Naive thymus-derived CD4-positive, alpha-beta T cell (primary cell): ENCODE results near the gene IQCK. TPM values are rescaled to one million over a fixed set of nuclear protein-coding genes. Genes with fewer than 3 reads are reported as not detected.

Experiments used
- ATAC-seq: fragments of 150-1000 bp; cut with Tn5 transposase; 2 replicates; pipeline ENCODE4 v1.10.0; 2021; ENCODE audit warnings: mild to moderate bottlenecking, moderate library complexity
- CTCF ChIA-PET: fragments of 350-600 bp; sonication (Branson Sonifier 250); formaldehyde crosslinking; loops from one replicate; lab custom pipeline; 2021; ENCODE audit warnings: antibody characterized with exemption; lab: Charles Lee
- POLR2A ChIA-PET: fragments of 350-600 bp; sonication (Branson Sonifier 250); formaldehyde crosslinking; loops from one replicate; lab custom pipeline; 2021; ENCODE audit warnings: antibody characterized with exemption, inconsistent platforms; lab: Charles Lee
- DNase-seq, 9 donors: peaks; one replicate each; pipeline versions ENCODE4 v3.0.0 to v3.0.0-alpha.2; 2020 to 2022; ENCODE audit warnings: mixed read lengths in 1 of 9
- H3K27ac ChIP-seq: one replicate; pipeline ENCODE4 v1.7.0; 2013; ENCODE audit warnings: mild to moderate bottlenecking, low read depth, low read length, moderate library complexity
- H3K27me3 ChIP-seq, 2 donors: one replicate each; pipeline ENCODE4 v1.7.0; 2013; ENCODE audit warnings: low read length in 2 of 2, mild to moderate bottlenecking in 2 of 2, moderate library complexity in 2 of 2; ENCODE audit not compliant: control insufficient read depth in 2 of 2, insufficient read depth in 2 of 2
- H3K36me3 ChIP-seq, 3 experiments: 1 replicate in 2 of 3; 2 replicates in 1 of 3; pipeline ENCODE4 v1.7.0; 2013; ENCODE audit warnings: low read length in 3 of 3, mild to moderate bottlenecking in 3 of 3, moderate library complexity in 1 of 3; ENCODE audit not compliant: insufficient read depth in 3 of 3, control insufficient read depth in 2 of 3
- H3K4me1 ChIP-seq, 2 donors: one replicate each; pipeline ENCODE4 v1.7.0; 2013; ENCODE audit warnings: low read length in 2 of 2, mild to moderate bottlenecking in 2 of 2, moderate library complexity in 1 of 2; ENCODE audit not compliant: control insufficient read depth in 2 of 2, insufficient read depth in 2 of 2
- H3K4me3 ChIP-seq: 2 replicates; pipeline ENCODE4 v1.7.0; 2013; ENCODE audit warnings: mild to moderate bottlenecking, low read length
- H3K9me3 ChIP-seq, 3 experiments: 1 replicate in 2 of 3; 2 replicates in 1 of 3; pipeline ENCODE4 v1.7.0; 2013; ENCODE audit warnings: low read length in 3 of 3; ENCODE audit not compliant: control insufficient read depth in 2 of 3
- H3K27ac Mint-ChIP-seq, 9 donors: one replicate each; pipeline ENCODE4 v1.8.0; 2020 to 2022; ENCODE audit warnings: mixed read lengths in 9 of 9, mild to moderate bottlenecking in 8 of 9, moderate library complexity in 5 of 9, inconsistent platforms in 2 of 9
- H3K27me3 Mint-ChIP-seq, 5 donors: one replicate each; pipeline ENCODE4 v1.8.0; 2021 to 2022; ENCODE audit warnings: mixed read lengths in 5 of 5, mild to moderate bottlenecking in 1 of 5
- H3K36me3 Mint-ChIP-seq, 5 donors: one replicate each; pipeline ENCODE4 v1.8.0; 2020 to 2022; ENCODE audit warnings: mixed read lengths in 5 of 5, mild to moderate bottlenecking in 3 of 5, inconsistent platforms in 1 of 5
- H3K4me1 Mint-ChIP-seq, 7 donors: one replicate each; pipeline ENCODE4 v1.8.0; 2020 to 2022; ENCODE audit warnings: mixed read lengths in 7 of 7, mild to moderate bottlenecking in 3 of 7, inconsistent platforms in 1 of 7
- H3K4me3 Mint-ChIP-seq, 10 donors: one replicate each; pipeline ENCODE4 v1.8.0; 2020 to 2022; ENCODE audit warnings: mild to moderate bottlenecking in 10 of 10, mixed read lengths in 10 of 10, moderate library complexity in 6 of 10, inconsistent platforms in 2 of 10
- H3K9me3 Mint-ChIP-seq, 11 donors: one replicate each; pipeline ENCODE4 v1.8.0; 2020 to 2022; ENCODE audit warnings: mixed read lengths in 11 of 11, mild to moderate bottlenecking in 4 of 11, inconsistent platforms in 1 of 11, moderate library complexity in 1 of 11
- intact Hi-C, 2 donors: fragments of 100-400 bp; cut with micrococcal nuclease; formaldehyde crosslinking; loops; one replicate each; pipeline ENCODE4 v1.15.1; 2023
- polyA plus RNA-seq, 2 donors: library from polyadenylated mRNA; unstranded; fragments of 300-500 nt; fragmentation: Illumina TruSeq; gene quantifications; one replicate each; pipeline ENCODE4 v1.2.3, GENCODE V29; 2021
- total RNA-seq, 6 experiments: library from RNA in 5 of 6; stranded (reverse) in 5 of 6; gene quantifications; 1 replicate in 5 of 6; 2 replicates in 1 of 6; pipeline ENCODE4 v1.2.3 and lab custom pipeline; 2021 to 2026

IQCK gene
- total and polyA plus RNA-seq, 7 experiments from 2014 or later = 0.48 to 5.0 (median 3.4) TPM

GRCh38 chr16:19703172-19703889 is 14.7 kb upstream of the IQCK start:
- H3K9me3 Mint-ChIP-seq = peaks cover 0 to 1% (median 0%) of the 10 kb centered on the region in 11 donors

GRCh38 chr16:19704321-19705145 is 13.5 kb upstream of the IQCK start:
- H3K4me1 ChIP-seq = peaks cover 0 to under 1% of the 10 kb centered on the region in 2 donors
- no peak overlapping the region for H3K4me3 ChIP-seq
- Mint-ChIP-seq H3K27me3 (no peaks in the 10 kb centered on the region), H3K4me1 (peaks cover 0 to 24% (median 16%) of the 10 kb centered on the region in 7 donors), H3K9me3 (peaks cover 0 to 1% (median 0%) of the 10 kb centered on the region in 11 donors), H3K27ac (peak overlapping the region in 6 of 9 donors; percentile 22 to 65 (median 30)), H3K4me3 (no peak overlapping the region), H3K36me3 (peaks cover 4 to 78% (median 38%) of the 10 kb centered on the region in 5 donors)
- peaks cover 0 to 80% (median 3%) of the 10 kb centered on the region in 3 experiments for H3K36me3 ChIP-seq
- H3K27me3 ChIP-seq = no peaks in the 10 kb centered on the region
- DNase-seq (no peak), ATAC-seq (no peak)
- intact Hi-C loops = no loop called here
- ChIA-PET CTCF (no interaction called here), POLR2A (interaction anchor here (0.9 kb wide), 1 partner anchor 79 kb away, joined by 4 read pairs; no protein-coding TSS in a partner anchor)
- no peak overlapping the region for H3K27ac ChIP-seq
- H3K9me3 ChIP-seq = no peaks in the 10 kb centered on the region

More at GRCh38 chr16:19703172-19703889, 14.7 kb upstream of the IQCK start:
- no peak overlapping the region for H3K4me3 Mint-ChIP-seq
- H3K27me3 ChIP-seq = no peaks in the 10 kb centered on the region
- H3K4me1 Mint-ChIP-seq = peaks cover 4 to 34% (median 23%) of the 10 kb centered on the region in 7 donors
- DNase-seq (no peak), ATAC-seq (no peak)
- CTCF ChIA-PET = no interaction called here
- peaks cover 0 to 76% (median 34%) of the 10 kb centered on the region in 5 donors for H3K36me3 Mint-ChIP-seq
- H3K4me1 ChIP-seq = peaks cover 7 to 12% of the 10 kb centered on the region in 2 donors
- no peaks in the 10 kb centered on the region for H3K27me3 Mint-ChIP-seq
- H3K9me3 ChIP-seq = no peaks in the 10 kb centered on the region
- peak overlapping the region in 7 of 9 donors; percentile 17 to 67 (median 52) for H3K27ac Mint-ChIP-seq
- POLR2A ChIA-PET = no interaction called here
- no peak overlapping the region for H3K4me3 ChIP-seq
- peaks cover 0 to 73% (median 0%) of the 10 kb centered on the region in 3 experiments for H3K36me3 ChIP-seq
- intact Hi-C loops = no loop called here
- H3K27ac ChIP-seq = no peak overlapping the region

GRCh38 chr16:19705146-19705501 is 12.9 kb upstream of the IQCK start:
- ATAC-seq (no peak), DNase-seq (no peak)
- no peak overlapping the region for H3K27ac ChIP-seq
- no peaks in the 10 kb centered on the region for H3K4me1 ChIP-seq
- H3K4me1 Mint-ChIP-seq = peaks cover 0 to 22% (median 18%) of the 10 kb centered on the region in 7 donors
- peaks cover 0 to 2% (median 0%) of the 10 kb centered on the region in 11 donors for H3K9me3 Mint-ChIP-seq
- H3K4me3 ChIP-seq = no peak overlapping the region
- intact Hi-C loops = no loop called here
- H3K36me3 Mint-ChIP-seq = peaks cover 4 to 79% (median 38%) of the 10 kb centered on the region in 5 donors
- no peak overlapping the region for H3K4me3 Mint-ChIP-seq
- peak overlapping the region in 5 of 9 donors; percentile 25 to 57 (median 31) for H3K27ac Mint-ChIP-seq
- H3K27me3 Mint-ChIP-seq = no peaks in the 10 kb centered on the region
- POLR2A ChIA-PET = interaction anchor here (0.9 kb wide), 1 partner anchor 80 kb away, joined by 4 read pairs; no protein-coding TSS in a partner anchor
- H3K27me3 ChIP-seq = no peaks in the 10 kb centered on the region
- H3K36me3 ChIP-seq = peaks cover 0 to 80% (median 8%) of the 10 kb centered on the region in 3 experiments
- no peaks in the 10 kb centered on the region for H3K9me3 ChIP-seq
- CTCF ChIA-PET = no interaction called here

GRCh38 chr16:19705843-19706242 is 12.2 kb upstream of the IQCK start:
- Histone ChIP-seq H3K4me1 (no peaks in the 10 kb centered on the region), H3K4me3 (no peak overlapping the region), H3K9me3 (no peaks in the 10 kb centered on the region), H3K27me3 (no peaks in the 10 kb centered on the region), H3K27ac (no peak overlapping the region), H3K36me3 (peaks cover 0 to 85% (median 11%) of the 10 kb centered on the region in 3 experiments)
- ChIA-PET POLR2A (no interaction called here), CTCF (no interaction called here)
- no peak for DNase-seq
- intact Hi-C loops = no loop called here
- Mint-ChIP-seq H3K27me3 (no peaks in the 10 kb centered on the region), H3K4me3 (no peak overlapping the region), H3K36me3 (peaks cover 4 to 73% (median 33%) of the 10 kb centered on the region in 5 donors), H3K4me1 (peaks cover 0 to 16% (median 11%) of the 10 kb centered on the region in 7 donors), H3K27ac (peak overlapping the region in 4 of 9 donors; percentile 23 to 70 (median 30)), H3K9me3 (peaks cover 0 to 2% (median 0%) of the 10 kb centered on the region in 11 donors)
- no peak for ATAC-seq

- CTCF ChIA-PET = no interaction called here
- H3K9me3 Mint-ChIP-seq = peaks cover 0 to 2% (median 0%) of the 10 kb centered on the region in 11 donors
- H3K4me1 Mint-ChIP-seq = peaks cover 0 to 19% (median 15%) of the 10 kb centered on the region in 7 donors
- POLR2A ChIA-PET = interaction anchor here (1.0 to 1.1 kb wide), 2 partner anchors 8 to 9 kb away, joined by 3 to 4 read pairs; no protein-coding TSS in a partner anchor
- no peak overlapping the region for H3K4me3 ChIP-seq
- H3K27me3 ChIP-seq = no peaks in the 10 kb centered on the region
- DNase-seq (no peak), ATAC-seq (no peak)
- H3K4me3 Mint-ChIP-seq = no peak overlapping the region
- H3K27ac Mint-ChIP-seq = peak overlapping the region in 1 of 9 donors; percentile 62
- H3K27me3 Mint-ChIP-seq = no peaks in the 10 kb centered on the region
- H3K9me3 ChIP-seq = no peaks in the 10 kb centered on the region
- H3K27ac ChIP-seq = no peak overlapping the region
- peaks cover 10 to 71% (median 33%) of the 10 kb centered on the region in 5 donors for H3K36me3 Mint-ChIP-seq
- intact Hi-C loops = no loop called here
- peaks cover 0 to 94% (median 11%) of the 10 kb centered on the region in 3 experiments for H3K36me3 ChIP-seq
- no peaks in the 10 kb centered on the region for H3K4me1 ChIP-seq
Measured at GRCh38 chr16:19706846-19707245, 11.2 kb upstream of the IQCK start.

- Histone ChIP-seq H3K27me3 (no peaks in the 10 kb centered on the region), H3K27ac (no peak overlapping the region), H3K4me1 (no peaks in the 10 kb centered on the region), H3K36me3 (peaks cover 0 to 89% (median 11%) of the 10 kb centered on the region in 3 experiments), H3K9me3 (no peaks in the 10 kb centered on the region), H3K4me3 (no peak overlapping the region)
- ChIA-PET POLR2A (interaction anchor here (1.0 to 1.1 kb wide), 2 partner anchors 8 to 9 kb away, joined by 3 to 4 read pairs; no protein-coding TSS in a partner anchor), CTCF (no interaction called here)
- intact Hi-C loops = no loop called here
- Mint-ChIP-seq H3K27me3 (no peaks in the 10 kb centered on the region), H3K27ac (peak overlapping the region in 2 of 9 donors; percentile 52 to 65), H3K4me3 (no peak overlapping the region), H3K9me3 (peaks cover 0 to 2% (median 0%) of the 10 kb centered on the region in 11 donors), H3K36me3 (peaks cover 11 to 67% (median 29%) of the 10 kb centered on the region in 5 donors), H3K4me1 (peaks cover 0 to 23% (median 17%) of the 10 kb centered on the region in 7 donors)
- ATAC-seq (peak; percentile 32), DNase-seq (no peak)
Measured at GRCh38 chr16:19707569-19708295, 10.3 kb upstream of the IQCK start.
